Hepatocyte (in vitro differentiated cells): ENCODE measurements around the gene TUT1.

Source experiments
- EZH2 ChIP-seq: fragments of 200-600 bp; sonication (generic); IDR thresholded peaks from 2 replicates; pipeline ENCODE4 v1.6.1; 2016; ENCODE audit warnings: antibody characterized with exemption, mild to moderate bottlenecking, borderline replicate concordance
- EZH2phosphoT487 ChIP-seq: fragments of 200-600 bp; sonication (generic); IDR thresholded peaks from one replicate; pipeline ENCODE4 v1.6.1; 2018; ENCODE audit warnings: antibody characterized with exemption, mild to moderate bottlenecking, low read depth, moderate library complexity; ENCODE audit not compliant: unreplicated experiment, severe bottlenecking
- TF ChIP-seq, protein P1 (sequence below): fragments of 200-600 bp; sonication (generic); IDR thresholded peaks from 2 replicates; pipeline ENCODE4 v1.5.1; 2016; ENCODE audit warnings: antibody characterized with exemption, mild to moderate bottlenecking; ENCODE audit not compliant: poor library complexity

DNA sequence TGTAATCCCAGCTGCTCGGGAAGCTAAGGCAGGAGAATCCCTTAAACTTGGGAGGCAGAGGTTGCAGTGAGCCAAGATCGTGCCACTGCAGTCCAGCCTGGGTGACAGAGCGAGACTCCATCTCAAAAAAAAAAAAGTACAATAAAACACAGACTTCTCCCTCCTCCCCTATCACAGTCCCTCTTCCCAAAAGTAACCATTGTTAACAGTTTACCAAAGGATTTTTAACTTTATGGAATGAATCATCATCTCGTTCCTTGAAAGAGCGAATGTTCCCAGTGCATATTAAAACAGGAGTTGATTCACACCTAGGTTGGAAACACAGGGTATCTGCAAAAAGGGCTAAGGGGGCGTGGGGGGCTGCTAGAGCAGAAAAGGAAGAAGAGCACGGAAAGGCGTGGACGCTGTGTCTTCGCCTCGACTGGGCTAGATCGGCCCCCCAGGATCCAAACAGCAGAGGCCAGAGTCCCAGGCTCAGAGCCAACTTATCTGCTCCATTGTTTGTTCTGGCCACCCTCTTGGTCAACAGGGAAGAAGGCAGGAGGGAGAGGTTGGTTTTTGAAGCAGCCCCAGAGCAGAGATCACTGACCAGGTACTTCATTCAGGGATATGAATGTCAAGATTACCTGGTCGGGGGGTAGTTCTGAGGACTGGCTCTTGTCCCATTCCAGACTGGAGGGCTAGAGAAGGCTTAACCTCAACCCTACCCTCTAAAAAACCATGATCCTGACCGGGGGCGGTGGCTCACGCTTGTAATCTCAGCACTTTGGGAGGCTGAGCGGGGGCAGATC is 42.6 kb downstream of the TUT1 start:
- TF ChIP-seq, protein P1, sequence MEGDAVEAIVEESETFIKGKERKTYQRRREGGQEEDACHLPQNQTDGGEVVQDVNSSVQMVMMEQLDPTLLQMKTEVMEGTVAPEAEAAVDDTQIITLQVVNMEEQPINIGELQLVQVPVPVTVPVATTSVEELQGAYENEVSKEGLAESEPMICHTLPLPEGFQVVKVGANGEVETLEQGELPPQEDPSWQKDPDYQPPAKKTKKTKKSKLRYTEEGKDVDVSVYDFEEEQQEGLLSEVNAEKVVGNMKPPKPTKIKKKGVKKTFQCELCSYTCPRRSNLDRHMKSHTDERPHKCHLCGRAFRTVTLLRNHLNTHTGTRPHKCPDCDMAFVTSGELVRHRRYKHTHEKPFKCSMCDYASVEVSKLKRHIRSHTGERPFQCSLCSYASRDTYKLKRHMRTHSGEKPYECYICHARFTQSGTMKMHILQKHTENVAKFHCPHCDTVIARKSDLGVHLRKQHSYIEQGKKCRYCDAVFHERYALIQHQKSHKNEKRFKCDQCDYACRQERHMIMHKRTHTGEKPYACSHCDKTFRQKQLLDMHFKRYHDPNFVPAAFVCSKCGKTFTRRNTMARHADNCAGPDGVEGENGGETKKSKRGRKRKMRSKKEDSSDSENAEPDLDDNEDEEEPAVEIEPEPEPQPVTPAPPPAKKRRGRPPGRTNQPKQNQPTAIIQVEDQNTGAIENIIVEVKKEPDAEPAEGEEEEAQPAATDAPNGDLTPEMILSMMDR = no peak
- no peak for TF ChIP-seq EZH2
- no peak for TF ChIP-seq EZH2phosphoT487
